Astrocyte of the cerebellum (primary cell): ENCODE data around the gene SIX2.

Experiments
- DNase-seq: peaks from one replicate; pipeline ENCODE4 v3.0.0-alpha.2; 2011; ENCODE audit warnings: low read depth
- H3K4me3 ChIP-seq: 2 replicates; pipeline ENCODE4 v1.5.1; 2011; ENCODE audit warnings: mild to moderate bottlenecking, low read depth, low read length, moderate library complexity
- CTCF ChIP-seq: IDR thresholded peaks from 2 replicates; pipeline ENCODE4 v1.5.1; 2012; ENCODE audit warnings: low read length, low read depth, moderate library complexity, mild to moderate bottlenecking; ENCODE audit errors: missing control alignments
- in situ Hi-C: cut with HindIII; loops from 2 replicates; pipeline ENCODE4 v1.10.0; 2017; ENCODE audit warnings: low sequenced_read_pairs

The SIX2 gene

GRCh38 chr2:45024600-45025291 lies 15.5 kb upstream of the SIX2 start:
- peak; percentile 52 for DNase-seq
- in situ Hi-C loops: no loop called here
- no peak for TF ChIP-seq CTCF
- no peak overlapping the region for H3K4me3 ChIP-seq

GRCh38 chr2:45024097-45024496 lies 14.8 kb upstream of the SIX2 start:
- TF ChIP-seq CTCF: no peak
- DNase-seq: no peak
- no peak overlapping the region for H3K4me3 ChIP-seq
- in situ Hi-C loops: no loop called here

- TF ChIP-seq CTCF: no peak
- no peak for DNase-seq
- in situ Hi-C loops: no loop called here
- H3K4me3 ChIP-seq: no peak overlapping the region
Measured at GRCh38 chr2:45020439-45020838, 11.2 kb upstream of the SIX2 start.

- in situ Hi-C loops: no loop called here
- no peak overlapping the region for H3K4me3 ChIP-seq
- no peak for DNase-seq
- no peak for TF ChIP-seq CTCF
Measured at GRCh38 chr2:45018023-45018422, 8.8 kb upstream of the SIX2 start.

GRCh38 chr2:45014831-45015230 lies 5.6 kb upstream of the SIX2 start:
- no peak for TF ChIP-seq CTCF
- no peak overlapping the region for H3K4me3 ChIP-seq
- in situ Hi-C loops: loop anchor here (5.0 kb wide), 1 partner anchor 48 kb away; no protein-coding TSS in a partner anchor
- no peak for DNase-seq

- peak; percentile 66 for TF ChIP-seq CTCF
- in situ Hi-C loops: loop anchor here (5.0 kb wide), 1 partner anchor 47 kb away; no protein-coding TSS in a partner anchor
- H3K4me3 ChIP-seq: peak overlapping the region; percentile 28
- no peak for DNase-seq
Measured at GRCh38 chr2:45014016-45014702, 4.9 kb upstream of the SIX2 start.
